CD4-positive, alpha-beta T cell treated with Interleukin-15 for 4 hours (primary cell): ENCODE data around the gene VAV3.

Experiments
- DNase-seq: peaks from one replicate; pipeline ENCODE4 v3.0.0-alpha.2; 2020; ENCODE audit warnings: low spot score

VAV3 gene

DNA sequence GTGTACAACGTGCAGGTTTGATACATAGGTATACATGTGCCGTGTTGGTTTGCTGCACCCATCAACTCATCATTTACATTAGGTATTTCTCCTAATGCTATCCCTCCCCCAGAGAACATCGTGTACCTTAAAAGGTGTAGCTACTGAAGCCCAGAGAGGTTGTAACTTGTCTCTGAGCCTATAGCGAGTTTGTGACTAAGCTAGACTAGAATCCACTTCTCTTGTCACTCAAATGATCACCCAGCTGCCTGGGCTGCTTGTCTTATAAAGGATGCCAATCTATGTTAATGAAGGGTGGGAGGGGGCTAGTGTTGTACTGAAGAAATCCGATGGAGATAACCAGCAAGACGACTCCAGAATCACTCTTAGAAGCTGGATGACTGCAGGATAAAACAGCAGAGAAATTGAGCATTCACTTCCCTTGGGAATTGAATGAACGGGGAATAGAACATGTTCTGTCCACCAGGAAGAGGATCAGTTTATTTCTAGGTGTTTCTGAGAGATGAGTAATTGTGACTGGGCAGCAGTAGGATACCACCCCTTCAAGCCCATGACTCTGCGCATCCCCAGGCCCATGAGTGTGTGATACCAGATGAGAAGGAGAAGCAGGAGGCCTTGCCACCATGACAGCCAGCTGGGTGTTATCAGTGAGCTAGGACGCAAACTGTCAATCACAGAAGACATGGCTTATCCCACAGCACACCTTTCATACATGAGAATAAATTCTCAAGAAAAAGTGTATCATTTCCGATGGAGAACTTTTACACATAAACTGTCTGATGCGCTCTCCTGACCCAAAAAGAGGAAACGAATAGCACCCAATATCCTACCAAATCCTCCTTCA lies 433.7 kb downstream of the VAV3 start:
- DNase-seq, result no peak

DNA sequence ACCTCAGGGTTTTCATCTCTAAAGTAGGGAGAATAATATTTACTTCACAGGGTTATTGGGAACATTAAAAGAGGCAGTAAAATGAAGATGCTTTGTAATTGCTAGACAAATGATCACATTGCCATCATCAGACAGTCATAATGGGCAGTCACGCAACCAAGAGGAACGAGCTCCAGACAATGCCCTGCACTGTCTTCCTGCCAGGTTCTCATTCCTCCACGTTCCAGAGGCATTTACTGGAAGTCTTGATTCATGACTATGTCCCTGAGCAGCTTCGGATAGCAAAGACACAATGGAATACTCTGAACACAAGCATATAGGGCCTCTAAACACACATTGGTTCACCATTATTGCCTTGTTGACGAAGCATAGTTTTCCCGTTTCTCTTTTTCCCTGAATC lies 434.4 kb downstream of the VAV3 start:
- DNase-seq, result no peak

DNA sequence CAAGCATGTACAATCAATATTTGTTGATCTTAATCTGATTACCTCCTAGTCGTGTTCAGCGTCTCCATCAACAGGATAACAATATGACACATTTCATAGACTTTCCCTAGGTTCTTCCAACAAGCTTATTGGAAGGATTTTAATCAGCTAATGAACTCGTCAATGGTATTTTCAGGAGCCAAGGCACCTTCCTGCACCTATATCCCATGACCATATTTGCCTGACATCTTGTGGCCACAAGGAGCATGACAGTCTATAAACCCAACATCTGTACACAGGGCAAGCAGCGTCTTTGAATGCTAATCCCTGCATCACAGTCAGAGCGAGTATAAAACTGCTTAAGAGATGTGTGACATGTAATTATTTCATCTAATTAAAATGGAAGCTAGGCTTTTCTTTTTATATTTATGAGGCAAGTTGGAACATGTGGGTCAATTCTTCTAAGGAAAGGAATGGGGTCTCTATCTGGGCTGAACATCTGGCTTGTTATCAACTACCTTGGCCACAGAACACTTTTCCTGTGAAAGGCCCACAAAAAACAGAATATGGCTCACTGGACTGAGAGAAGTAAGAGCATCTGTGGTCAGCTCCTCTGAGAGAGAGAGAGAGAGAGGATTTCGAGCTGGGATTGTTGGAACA lies 435.4 kb downstream of the VAV3 start:
- peak; percentile 3 for DNase-seq

DNA sequence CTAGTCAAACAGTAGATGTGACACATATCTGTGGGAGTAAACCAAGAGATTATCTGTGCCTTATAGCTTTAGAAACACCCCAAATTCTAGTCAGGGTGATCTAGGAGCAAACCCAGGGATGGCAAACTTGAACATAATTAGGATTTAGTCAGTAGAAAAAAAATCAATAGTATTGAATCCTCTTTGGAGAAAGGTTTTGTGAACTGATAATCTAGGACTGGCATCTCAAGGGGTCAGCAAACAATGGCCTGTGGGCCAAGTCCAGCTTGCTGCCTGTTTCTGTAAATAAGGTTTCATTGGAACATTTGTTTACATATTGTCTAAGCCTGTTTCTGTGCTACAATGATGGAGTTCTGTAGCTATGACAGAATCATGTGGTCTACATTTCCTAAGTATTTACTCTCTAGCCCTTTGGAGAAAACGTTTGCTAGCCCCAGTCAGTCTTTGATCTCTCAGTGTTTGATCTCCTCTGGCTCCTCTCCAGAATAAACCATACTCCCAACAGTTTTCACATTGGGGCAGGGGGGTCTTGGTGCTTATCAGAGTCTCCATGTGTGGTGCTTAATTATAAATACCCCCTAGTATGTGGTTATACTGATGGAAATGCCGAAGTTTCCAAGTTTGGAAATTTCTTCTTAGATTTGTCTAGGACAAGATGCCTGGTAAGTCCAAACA lies 438.3 kb downstream of the VAV3 start:
- no peak for DNase-seq

DNA sequence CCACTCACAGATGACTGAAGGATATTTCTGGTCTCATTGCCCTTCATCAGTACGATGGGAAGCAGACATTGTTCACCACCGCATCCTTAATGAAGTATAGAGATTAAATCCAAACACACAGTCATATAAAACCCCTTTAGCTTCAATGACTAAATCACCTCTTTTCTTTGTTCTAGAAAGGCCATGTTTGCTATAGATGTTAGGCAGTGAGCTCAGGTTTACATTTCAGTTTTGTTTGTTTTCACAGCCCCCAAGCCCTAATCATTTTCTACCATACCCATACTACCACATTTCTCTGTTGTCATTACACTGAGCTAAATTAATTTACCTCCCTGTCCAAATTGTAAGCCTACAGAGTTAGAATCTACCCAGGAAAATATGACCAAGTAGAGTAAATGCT lies 439.0 kb downstream of the VAV3 start:
- DNase-seq, result no peak

DNA sequence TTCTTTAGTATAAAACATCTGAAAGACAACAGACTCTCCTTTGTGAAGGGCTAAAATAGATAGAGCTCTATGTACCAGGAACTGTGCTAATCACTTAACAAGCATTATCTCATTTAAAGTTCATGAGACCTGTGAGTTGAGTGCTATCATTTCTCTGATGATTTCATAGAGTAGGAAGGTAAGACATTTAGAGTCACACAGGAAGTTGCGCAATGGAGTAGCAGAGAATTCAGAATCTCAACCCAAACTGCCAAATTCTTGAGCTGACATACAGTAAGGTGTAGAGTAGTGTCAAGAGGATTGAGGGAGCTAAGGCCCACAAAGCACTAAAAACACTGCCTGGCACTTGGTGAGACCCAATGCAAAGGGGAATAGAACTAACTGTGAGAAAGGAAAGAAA lies 439.8 kb downstream of the VAV3 start:
- DNase-seq, result no peak

DNA sequence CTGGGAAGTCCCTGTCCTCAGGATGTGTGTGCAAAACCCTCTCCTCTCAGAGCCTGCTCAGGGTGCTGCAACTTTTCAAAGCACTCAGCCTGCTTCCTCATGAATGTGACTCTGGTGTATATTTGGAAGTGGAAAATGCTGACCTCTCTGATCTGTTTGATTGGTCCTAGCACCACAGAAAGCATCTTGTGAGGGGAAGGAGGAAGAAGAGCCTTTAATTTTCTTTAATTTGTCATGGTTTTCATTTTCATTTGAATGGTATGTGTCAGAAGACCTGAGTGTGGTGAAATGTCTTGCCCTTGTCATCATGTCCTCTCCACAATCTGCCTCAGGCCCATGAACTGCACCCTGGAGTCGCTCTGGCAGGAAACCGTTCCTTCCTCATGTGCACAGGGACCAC lies 440.7 kb downstream of the VAV3 start:
- DNase-seq, result no peak

DNA sequence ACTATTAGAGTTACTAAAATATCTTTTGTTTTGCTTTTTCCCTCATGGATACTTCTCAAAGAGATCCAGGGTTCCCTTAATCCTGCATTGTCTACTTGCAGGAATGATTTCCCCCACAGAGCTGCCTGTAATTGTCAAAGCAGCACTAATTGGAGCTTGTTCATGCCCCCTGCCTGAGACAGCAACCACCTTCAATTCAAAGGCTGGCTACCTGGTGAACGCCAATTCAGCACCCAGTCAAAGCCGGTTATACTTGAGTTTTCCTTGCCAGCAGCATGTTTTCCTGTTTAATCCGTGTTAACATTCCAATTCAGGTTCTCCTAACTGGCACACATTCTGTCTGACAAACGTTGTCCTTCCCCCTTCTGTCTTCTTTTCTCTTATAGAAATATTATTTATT lies 441.2 kb downstream of the VAV3 start:
- DNase-seq, result no peak

DNA sequence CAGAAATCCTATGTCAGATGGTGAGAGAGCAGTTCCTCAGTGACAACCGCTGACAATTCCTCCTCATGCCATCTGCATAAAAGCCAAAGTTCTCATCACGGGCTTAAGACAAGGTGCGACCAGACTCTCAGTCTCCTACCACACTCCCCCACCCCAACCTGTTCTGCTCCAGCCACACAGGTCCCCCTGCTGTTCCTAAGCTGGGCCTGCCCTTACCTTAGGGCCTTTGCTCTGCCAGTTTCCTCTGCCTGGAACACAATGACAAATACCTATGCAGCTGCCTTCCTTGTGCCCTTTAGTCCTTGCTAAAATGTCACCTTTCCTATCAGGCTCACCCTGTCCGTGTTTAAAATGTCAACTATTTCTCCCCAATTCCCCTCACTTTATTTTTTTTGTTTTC lies 441.9 kb downstream of the VAV3 start:
- DNase-seq, result no peak
